HepG2 (cell line): Measurements from ENCODE around the gene ALKBH2. TPM values are rescaled to one million over a fixed set of nuclear protein-coding genes. Genes with fewer than 3 reads are reported as not detected.
A peak's percentile ranks its signal among the peaks of the same experiment; 100 is the strongest.

Experiments used
- ATF7 ChIP-seq, 2 experiments: fragments of 450-650 bp in 1 of 2; sonication (generic) in 1 of 2; formaldehyde crosslinking in 1 of 2; IDR thresholded peaks; 2 replicates each; pipeline versions ENCODE4 v1.4.0 to v1.6.1; 2016 to 2020; ENCODE audit warnings: antibody characterized with exemption in 1 of 2, mild to moderate bottlenecking in 1 of 2, missing genetic modification reagents in 1 of 2
- KLF11 ChIP-seq: IDR thresholded peaks from 2 replicates; pipeline ENCODE4 v1.6.1; 2016; ENCODE audit warnings: missing compliant biosample characterization
- MATR3 ChIP-seq: sonication (generic); formaldehyde crosslinking; IDR thresholded peaks from 2 replicates; pipeline ENCODE4 v1.4.0; 2020; ENCODE audit warnings: missing genetic modification reagents
- NFE2L2 ChIP-seq: fragments of 150-350 bp; IDR thresholded peaks from 2 replicates; pipeline ENCODE4 v1.6.1; 2014; ENCODE audit warnings: low read length
- SP4 ChIP-seq: sonication (generic); formaldehyde crosslinking; IDR thresholded peaks from 2 replicates; pipeline ENCODE4 v1.8.1; 2023; ENCODE audit warnings: mild to moderate bottlenecking, missing genetic modification reagents
- XRCC5 ChIP-seq: fragments of 200-400 bp; formaldehyde crosslinking; optimal IDR thresholded peaks from 2 replicates; pipeline ENCODE3; 2017; ENCODE audit warnings: mild to moderate bottlenecking, low read length
- ZNF335 ChIP-seq: sonication (generic); formaldehyde crosslinking; IDR thresholded peaks from 2 replicates; pipeline ENCODE4 v1.4.0; 2020; ENCODE audit warnings: missing genetic modification reagents
- ZNF773 ChIP-seq: sonication (generic); formaldehyde crosslinking; IDR thresholded peaks from 2 replicates; pipeline ENCODE4 v1.4.0; 2020; ENCODE audit warnings: missing genetic modification reagents, borderline replicate concordance
- polyA plus RNA-seq, 8 experiments: library from polyadenylated mRNA; depleted of rRNA in 3 of 8; stranded (reverse) in 7 of 8; unstranded in 1 of 8; fragments of >200 nt; fragmentation: Illumina TruSeq in 4 of 8; extraction: Trizol in 4 of 8; gene quantifications; 2 replicates each; pipeline versions ENCODE4 v1.2.1 to v1.2.3, GENCODE V29; 2011 to 2016; ENCODE audit warnings: low read depth in 4 of 8, missing spikeins in 1 of 8, mixed read lengths in 1 of 8; ENCODE audit not compliant: insufficient read depth in 1 of 8
- total RNA-seq, 5 experiments: library from RNA; depleted of rRNA; stranded (reverse); fragments of >200 nt; fragmentation: Illumina TruSeq; extraction: Trizol; gene quantifications; 2 replicates each; pipeline ENCODE4 v1.2.3, GENCODE V29; 2016; ENCODE audit warnings: low read depth in 1 of 5
- TF ChIP-seq, protein P1 (sequence below): sonication (generic); formaldehyde crosslinking; IDR thresholded peaks from 2 replicates; pipeline ENCODE4 v1.5.0; 2020; ENCODE audit warnings: mild to moderate bottlenecking, missing genetic modification reagents, moderate library complexity
- TF ChIP-seq, protein P2 (sequence below): sonication (generic); formaldehyde crosslinking; IDR thresholded peaks from 2 replicates; pipeline ENCODE4 v1.4.0; 2020; ENCODE audit warnings: missing genetic modification reagents, borderline replicate concordance
- TF ChIP-seq, protein P3 (sequence below): sonication (generic); formaldehyde crosslinking; IDR thresholded peaks from 2 replicates; pipeline ENCODE4 v1.4.0; 2020; ENCODE audit warnings: missing genetic modification reagents, borderline replicate concordance
- TF ChIP-seq, protein P4 (sequence below): sonication (generic); formaldehyde crosslinking; IDR thresholded peaks from 2 replicates; pipeline ENCODE4 v1.8.0; 2022; ENCODE audit warnings: mild to moderate bottlenecking, missing genetic modification reagents
- TF ChIP-seq, protein P5 (sequence below): sonication (generic); formaldehyde crosslinking; IDR thresholded peaks from 2 replicates; pipeline ENCODE4 v1.4.0; 2020; ENCODE audit warnings: missing genetic modification reagents

The ALKBH2 gene
- total and polyA plus RNA-seq, 2 of the 13 experiments (the other 11 are each of a cell fraction or from before 2014, with no cell fraction given): 21.0 to 40.5 TPM

DNA sequence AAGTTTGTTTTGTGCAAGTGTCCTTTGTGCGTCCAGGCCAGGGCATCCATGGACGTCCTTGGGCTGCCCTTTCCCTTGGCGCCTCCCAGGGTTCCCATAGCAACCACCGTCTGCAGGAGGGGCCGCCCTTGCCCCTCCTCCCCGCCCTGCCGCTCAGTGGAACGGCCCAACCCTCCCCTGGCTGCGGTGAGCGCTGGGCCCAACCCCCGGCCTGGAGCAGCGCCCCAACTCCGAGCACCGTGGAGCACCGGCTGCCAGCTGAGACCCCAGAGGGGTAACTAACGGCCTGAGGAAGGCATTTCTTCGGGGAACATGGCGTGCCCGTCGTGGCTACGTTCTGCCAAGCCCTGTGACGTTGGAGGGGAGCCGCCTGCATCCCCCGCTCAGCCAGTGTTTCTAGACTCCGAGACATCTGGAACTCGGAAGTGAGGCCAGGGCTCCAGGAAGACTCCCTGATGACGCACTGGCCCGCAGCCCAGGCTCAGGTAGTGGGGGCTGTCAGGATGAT, 17.8 kb upstream of the ALKBH2 start (continued):
- TF ChIP-seq, protein P1, sequence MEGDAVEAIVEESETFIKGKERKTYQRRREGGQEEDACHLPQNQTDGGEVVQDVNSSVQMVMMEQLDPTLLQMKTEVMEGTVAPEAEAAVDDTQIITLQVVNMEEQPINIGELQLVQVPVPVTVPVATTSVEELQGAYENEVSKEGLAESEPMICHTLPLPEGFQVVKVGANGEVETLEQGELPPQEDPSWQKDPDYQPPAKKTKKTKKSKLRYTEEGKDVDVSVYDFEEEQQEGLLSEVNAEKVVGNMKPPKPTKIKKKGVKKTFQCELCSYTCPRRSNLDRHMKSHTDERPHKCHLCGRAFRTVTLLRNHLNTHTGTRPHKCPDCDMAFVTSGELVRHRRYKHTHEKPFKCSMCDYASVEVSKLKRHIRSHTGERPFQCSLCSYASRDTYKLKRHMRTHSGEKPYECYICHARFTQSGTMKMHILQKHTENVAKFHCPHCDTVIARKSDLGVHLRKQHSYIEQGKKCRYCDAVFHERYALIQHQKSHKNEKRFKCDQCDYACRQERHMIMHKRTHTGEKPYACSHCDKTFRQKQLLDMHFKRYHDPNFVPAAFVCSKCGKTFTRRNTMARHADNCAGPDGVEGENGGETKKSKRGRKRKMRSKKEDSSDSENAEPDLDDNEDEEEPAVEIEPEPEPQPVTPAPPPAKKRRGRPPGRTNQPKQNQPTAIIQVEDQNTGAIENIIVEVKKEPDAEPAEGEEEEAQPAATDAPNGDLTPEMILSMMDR: 0 out of 2 replicates have a peak, but pooled peaks have one; percentile 36
- no peak for TF ChIP-seq MATR3 (CRISPR knock-in tag)
- 0 out of 2 replicates have a peak, but pooled peaks have one; percentile 71 for TF ChIP-seq ZNF335 (CRISPR knock-in tag)
- TF ChIP-seq KLF11 (CRISPR knock-in tag): 0 out of 2 replicates have a peak, but pooled peaks have one; percentile 23
- TF ChIP-seq, protein P2, sequence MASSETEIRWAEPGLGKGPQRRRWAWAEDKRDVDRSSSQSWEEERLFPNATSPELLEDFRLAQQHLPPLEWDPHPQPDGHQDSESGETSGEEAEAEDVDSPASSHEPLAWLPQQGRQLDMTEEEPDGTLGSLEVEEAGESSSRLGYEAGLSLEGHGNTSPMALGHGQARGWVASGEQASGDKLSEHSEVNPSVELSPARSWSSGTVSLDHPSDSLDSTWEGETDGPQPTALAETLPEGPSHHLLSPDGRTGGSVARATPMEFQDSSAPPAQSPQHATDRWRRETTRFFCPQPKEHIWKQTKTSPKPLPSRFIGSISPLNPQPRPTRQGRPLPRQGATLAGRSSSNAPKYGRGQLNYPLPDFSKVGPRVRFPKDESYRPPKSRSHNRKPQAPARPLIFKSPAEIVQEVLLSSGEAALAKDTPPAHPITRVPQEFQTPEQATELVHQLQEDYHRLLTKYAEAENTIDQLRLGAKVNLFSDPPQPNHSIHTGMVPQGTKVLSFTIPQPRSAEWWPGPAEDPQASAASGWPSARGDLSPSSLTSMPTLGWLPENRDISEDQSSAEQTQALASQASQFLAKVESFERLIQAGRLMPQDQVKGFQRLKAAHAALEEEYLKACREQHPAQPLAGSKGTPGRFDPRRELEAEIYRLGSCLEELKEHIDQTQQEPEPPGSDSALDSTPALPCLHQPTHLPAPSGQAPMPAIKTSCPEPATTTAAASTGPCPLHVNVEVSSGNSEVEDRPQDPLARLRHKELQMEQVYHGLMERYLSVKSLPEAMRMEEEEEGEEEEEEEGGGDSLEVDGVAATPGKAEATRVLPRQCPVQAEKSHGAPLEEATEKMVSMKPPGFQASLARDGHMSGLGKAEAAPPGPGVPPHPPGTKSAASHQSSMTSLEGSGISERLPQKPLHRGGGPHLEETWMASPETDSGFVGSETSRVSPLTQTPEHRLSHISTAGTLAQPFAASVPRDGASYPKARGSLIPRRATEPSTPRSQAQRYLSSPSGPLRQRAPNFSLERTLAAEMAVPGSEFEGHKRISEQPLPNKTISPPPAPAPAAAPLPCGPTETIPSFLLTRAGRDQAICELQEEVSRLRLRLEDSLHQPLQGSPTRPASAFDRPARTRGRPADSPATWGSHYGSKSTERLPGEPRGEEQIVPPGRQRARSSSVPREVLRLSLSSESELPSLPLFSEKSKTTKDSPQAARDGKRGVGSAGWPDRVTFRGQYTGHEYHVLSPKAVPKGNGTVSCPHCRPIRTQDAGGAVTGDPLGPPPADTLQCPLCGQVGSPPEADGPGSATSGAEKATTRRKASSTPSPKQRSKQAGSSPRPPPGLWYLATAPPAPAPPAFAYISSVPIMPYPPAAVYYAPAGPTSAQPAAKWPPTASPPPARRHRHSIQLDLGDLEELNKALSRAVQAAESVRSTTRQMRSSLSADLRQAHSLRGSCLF (CRISPR knock-in tag): no peak
- no peak for TF ChIP-seq ATF7 (IDR thresholded peaks at IDR 0.05)
- peak; percentile 59; the same call in 1 of the 2 replicates for TF ChIP-seq ATF7 (CRISPR knock-in tag; IDR thresholded peaks at IDR 0.05)
- TF ChIP-seq, protein P3, sequence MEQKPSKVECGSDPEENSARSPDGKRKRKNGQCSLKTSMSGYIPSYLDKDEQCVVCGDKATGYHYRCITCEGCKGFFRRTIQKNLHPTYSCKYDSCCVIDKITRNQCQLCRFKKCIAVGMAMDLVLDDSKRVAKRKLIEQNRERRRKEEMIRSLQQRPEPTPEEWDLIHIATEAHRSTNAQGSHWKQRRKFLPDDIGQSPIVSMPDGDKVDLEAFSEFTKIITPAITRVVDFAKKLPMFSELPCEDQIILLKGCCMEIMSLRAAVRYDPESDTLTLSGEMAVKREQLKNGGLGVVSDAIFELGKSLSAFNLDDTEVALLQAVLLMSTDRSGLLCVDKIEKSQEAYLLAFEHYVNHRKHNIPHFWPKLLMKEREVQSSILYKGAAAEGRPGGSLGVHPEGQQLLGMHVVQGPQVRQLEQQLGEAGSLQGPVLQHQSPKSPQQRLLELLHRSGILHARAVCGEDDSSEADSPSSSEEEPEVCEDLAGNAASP (CRISPR knock-in tag): no peak
- peak; percentile 57 for TF ChIP-seq XRCC5
- peak; percentile 46; the same call in 1 of the 2 replicates for TF ChIP-seq SP4 (CRISPR knock-in tag)
- TF ChIP-seq, protein P4, sequence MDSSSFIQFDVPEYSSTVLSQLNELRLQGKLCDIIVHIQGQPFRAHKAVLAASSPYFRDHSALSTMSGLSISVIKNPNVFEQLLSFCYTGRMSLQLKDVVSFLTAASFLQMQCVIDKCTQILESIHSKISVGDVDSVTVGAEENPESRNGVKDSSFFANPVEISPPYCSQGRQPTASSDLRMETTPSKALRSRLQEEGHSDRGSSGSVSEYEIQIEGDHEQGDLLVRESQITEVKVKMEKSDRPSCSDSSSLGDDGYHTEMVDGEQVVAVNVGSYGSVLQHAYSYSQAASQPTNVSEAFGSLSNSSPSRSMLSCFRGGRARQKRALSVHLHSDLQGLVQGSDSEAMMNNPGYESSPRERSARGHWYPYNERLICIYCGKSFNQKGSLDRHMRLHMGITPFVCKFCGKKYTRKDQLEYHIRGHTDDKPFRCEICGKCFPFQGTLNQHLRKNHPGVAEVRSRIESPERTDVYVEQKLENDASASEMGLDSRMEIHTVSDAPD (CRISPR knock-in tag): no peak
- TF ChIP-seq, protein P5, sequence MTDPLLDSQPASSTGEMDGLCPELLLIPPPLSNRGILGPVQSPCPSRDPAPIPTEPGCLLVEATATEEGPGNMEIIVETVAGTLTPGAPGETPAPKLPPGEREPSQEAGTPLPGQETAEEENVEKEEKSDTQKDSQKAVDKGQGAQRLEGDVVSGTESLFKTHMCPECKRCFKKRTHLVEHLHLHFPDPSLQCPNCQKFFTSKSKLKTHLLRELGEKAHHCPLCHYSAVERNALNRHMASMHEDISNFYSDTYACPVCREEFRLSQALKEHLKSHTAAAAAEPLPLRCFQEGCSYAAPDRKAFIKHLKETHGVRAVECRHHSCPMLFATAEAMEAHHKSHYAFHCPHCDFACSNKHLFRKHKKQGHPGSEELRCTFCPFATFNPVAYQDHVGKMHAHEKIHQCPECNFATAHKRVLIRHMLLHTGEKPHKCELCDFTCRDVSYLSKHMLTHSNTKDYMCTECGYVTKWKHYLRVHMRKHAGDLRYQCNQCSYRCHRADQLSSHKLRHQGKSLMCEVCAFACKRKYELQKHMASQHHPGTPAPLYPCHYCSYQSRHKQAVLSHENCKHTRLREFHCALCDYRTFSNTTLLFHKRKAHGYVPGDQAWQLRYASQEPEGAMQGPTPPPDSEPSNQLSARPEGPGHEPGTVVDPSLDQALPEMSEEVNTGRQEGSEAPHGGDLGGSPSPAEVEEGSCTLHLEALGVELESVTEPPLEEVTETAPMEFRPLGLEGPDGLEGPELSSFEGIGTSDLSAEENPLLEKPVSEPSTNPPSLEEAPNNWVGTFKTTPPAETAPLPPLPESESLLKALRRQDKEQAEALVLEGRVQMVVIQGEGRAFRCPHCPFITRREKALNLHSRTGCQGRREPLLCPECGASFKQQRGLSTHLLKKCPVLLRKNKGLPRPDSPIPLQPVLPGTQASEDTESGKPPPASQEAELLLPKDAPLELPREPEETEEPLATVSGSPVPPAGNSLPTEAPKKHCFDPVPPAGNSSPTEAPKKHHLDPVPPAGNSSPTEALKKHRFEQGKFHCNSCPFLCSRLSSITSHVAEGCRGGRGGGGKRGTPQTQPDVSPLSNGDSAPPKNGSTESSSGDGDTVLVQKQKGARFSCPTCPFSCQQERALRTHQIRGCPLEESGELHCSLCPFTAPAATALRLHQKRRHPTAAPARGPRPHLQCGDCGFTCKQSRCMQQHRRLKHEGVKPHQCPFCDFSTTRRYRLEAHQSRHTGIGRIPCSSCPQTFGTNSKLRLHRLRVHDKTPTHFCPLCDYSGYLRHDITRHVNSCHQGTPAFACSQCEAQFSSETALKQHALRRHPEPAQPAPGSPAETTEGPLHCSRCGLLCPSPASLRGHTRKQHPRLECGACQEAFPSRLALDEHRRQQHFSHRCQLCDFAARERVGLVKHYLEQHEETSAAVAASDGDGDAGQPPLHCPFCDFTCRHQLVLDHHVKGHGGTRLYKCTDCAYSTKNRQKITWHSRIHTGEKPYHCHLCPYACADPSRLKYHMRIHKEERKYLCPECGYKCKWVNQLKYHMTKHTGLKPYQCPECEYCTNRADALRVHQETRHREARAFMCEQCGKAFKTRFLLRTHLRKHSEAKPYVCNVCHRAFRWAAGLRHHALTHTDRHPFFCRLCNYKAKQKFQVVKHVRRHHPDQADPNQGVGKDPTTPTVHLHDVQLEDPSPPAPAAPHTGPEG (CRISPR knock-in tag): no peak
- TF ChIP-seq NFE2L2: no peak
- no peak for TF ChIP-seq ZNF773
